Right atrium auricular region (tissue), 2 donors: ENCODE measurements around the gene GEMIN4. TPM values are rescaled to one million over a fixed set of nuclear protein-coding genes. Genes with fewer than 3 reads are reported as not detected.

Experiments used
- DNase-seq: peaks from one replicate; pipeline ENCODE4 v3.0.0-alpha.2; 2019; ENCODE audit warnings: low spot score
- H3K27ac ChIP-seq, 2 donors: fragments of 200-600 bp; sonication (generic); 1 replicate in 1 of 2; 2 replicates in 1 of 2; pipeline ENCODE4 v1.5.1; 2016 to 2019
- H3K27me3 ChIP-seq, 2 donors: fragments of 200-600 bp; sonication (generic); one replicate each; pipeline versions ENCODE4 v1.5.1 to v1.6.0; 2017 to 2019
- H3K36me3 ChIP-seq: fragments of 200-600 bp; sonication (generic); one replicate; pipeline ENCODE4 v1.5.1; 2016
- H3K4me1 ChIP-seq, 2 donors: fragments of 200-600 bp; sonication (generic); one replicate each; pipeline versions ENCODE4 v1.5.1 to v1.6.0; 2017 to 2019
- H3K4me3 ChIP-seq, 2 donors: fragments of 200-600 bp; sonication (generic); 1 replicate in 1 of 2; 2 replicates in 1 of 2; pipeline ENCODE4 v1.5.1; 2017 to 2019; ENCODE audit warnings: mild to moderate bottlenecking in 1 of 2, moderate library complexity in 1 of 2
- H3K9me3 ChIP-seq, 2 donors: fragments of 200-600 bp; sonication (generic); one replicate each; pipeline ENCODE4 v1.5.1; 2019
- CTCF ChIP-seq, 2 donors: fragments of 200-600 bp; sonication (generic); IDR thresholded peaks; one replicate each; pipeline ENCODE4 v1.5.1; 2019; ENCODE audit warnings: antibody characterized with exemption in 2 of 2
- total RNA-seq, 2 donors: library from RNA; depleted of rRNA; stranded (reverse); fragments of >200 nt; gene quantifications; one replicate each; pipeline ENCODE4 v1.1.0, GENCODE V29; 2016

Gene GEMIN4
- total RNA-seq, 2 donors from 2014 or later, result 8.2 to 19.7 TPM

GRCh38 chr17:784143-784542 lies 32.1 kb upstream of the GEMIN4 start:
- no peaks in the 10 kb centered on the region for H3K9me3 ChIP-seq
- H3K4me1 ChIP-seq, result peaks cover 0 to 29% of the 10 kb centered on the region in 2 donors
- no peak for DNase-seq
- H3K4me3 ChIP-seq, result no peak overlapping the region
- no peak overlapping the region for H3K27ac ChIP-seq
- H3K36me3 ChIP-seq, result peaks cover 18% of the 10 kb centered on the region
- no peak for TF ChIP-seq CTCF (IDR thresholded peaks at IDR 0.05)
- H3K27me3 ChIP-seq, result no peaks in the 10 kb centered on the region

DNA sequence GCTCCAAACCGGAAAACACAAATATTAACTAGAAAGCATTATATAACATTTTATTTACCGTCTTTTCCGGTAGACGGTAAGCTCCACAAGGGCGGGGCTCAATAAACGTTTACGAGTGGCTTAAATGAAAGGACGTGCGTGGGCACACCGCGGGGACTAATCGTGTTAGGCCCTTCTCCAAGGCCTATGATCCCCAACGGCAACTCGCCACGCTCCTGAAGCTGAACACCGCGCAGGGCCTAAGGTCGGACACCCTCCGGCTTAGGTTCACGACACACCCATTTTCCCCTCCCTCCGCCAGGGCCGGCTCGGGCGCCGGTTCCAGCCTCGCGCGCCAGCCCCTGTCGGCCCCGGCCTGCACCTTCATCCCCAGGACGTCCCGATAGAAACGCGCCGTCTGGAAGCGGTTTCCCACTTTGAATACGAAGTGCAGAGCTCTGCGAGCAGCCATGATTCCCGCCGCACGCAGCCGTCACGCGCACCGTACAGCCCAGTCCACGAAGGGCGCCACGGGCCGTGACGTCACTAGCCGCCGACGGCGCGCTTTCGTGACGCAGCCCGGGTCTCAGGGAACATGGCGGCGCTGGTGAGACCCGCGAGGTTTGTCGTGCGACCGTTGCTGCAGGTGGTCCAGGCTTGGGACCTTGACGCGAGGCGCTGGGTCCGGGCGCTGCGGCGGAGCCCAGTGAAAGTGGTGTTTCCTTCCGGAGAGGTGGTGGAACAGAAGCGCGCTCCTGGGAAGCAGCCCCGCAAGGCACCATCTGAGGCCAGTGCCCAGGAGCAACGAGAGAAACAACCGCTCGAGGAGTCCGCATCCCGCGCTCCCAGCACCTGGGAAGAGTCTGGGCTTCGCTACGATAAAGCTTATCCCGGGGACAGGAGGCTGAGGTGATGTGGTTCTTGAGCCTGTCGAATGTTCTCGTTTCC lies 30.0 kb upstream of the GEMIN4 start, which contains the start of the genes GLOD4 and MRM3:
GLOD4 (minus strand) TSS at position 476 of the 927 bp plus-strand sequence; CDS start at position 451, 25 bp downstream.
MRM3 (plus strand) TSS at position 549 of the 927 bp plus-strand sequence; CDS start at position 575, 26 bp downstream.
- H3K27me3 ChIP-seq, result no peaks in the 10 kb centered on the region
- peak within 1 kb of the TSS; percentile 81 to 87 for H3K27ac ChIP-seq
- peaks cover 22% of the 10 kb centered on the region for H3K36me3 ChIP-seq
- TF ChIP-seq CTCF (IDR thresholded peaks at IDR 0.05), result peak in 1 of 2 donors; percentile 27
- peak; percentile 95 for DNase-seq
- no peaks in the 10 kb centered on the region for H3K9me3 ChIP-seq
- H3K4me1 ChIP-seq, result peaks cover 0 to 29% of the 10 kb centered on the region in 2 donors
- H3K4me3 ChIP-seq, result peak within 1 kb of the TSS; percentile 83 to 88

GRCh38 chr17:778096-778495 lies 26.0 kb upstream of the GEMIN4 start:
- no peak for TF ChIP-seq CTCF (IDR thresholded peaks at IDR 0.05)
- Histone ChIP-seq H3K9me3 (no peaks in the 10 kb centered on the region), H3K4me3 (no peak overlapping the region), H3K27ac (no peak overlapping the region), H3K27me3 (no peaks in the 10 kb centered on the region), H3K4me1 (peaks cover 0 to 15% of the 10 kb centered on the region in 2 donors), H3K36me3 (peaks cover 53% of the 10 kb centered on the region)
- no peak for DNase-seq

- Histone ChIP-seq H3K36me3 (peaks cover 81% of the 10 kb centered on the region), H3K4me3 (no peak overlapping the region), H3K9me3 (no peaks in the 10 kb centered on the region), H3K27ac (no peak overlapping the region), H3K27me3 (no peaks in the 10 kb centered on the region), H3K4me1 (no peaks in the 10 kb centered on the region)
- TF ChIP-seq CTCF (IDR thresholded peaks at IDR 0.05), result no peak
- DNase-seq, result no peak
Observed at GRCh38 chr17:774313-774584, 22.2 kb upstream of the GEMIN4 start.

DNA sequence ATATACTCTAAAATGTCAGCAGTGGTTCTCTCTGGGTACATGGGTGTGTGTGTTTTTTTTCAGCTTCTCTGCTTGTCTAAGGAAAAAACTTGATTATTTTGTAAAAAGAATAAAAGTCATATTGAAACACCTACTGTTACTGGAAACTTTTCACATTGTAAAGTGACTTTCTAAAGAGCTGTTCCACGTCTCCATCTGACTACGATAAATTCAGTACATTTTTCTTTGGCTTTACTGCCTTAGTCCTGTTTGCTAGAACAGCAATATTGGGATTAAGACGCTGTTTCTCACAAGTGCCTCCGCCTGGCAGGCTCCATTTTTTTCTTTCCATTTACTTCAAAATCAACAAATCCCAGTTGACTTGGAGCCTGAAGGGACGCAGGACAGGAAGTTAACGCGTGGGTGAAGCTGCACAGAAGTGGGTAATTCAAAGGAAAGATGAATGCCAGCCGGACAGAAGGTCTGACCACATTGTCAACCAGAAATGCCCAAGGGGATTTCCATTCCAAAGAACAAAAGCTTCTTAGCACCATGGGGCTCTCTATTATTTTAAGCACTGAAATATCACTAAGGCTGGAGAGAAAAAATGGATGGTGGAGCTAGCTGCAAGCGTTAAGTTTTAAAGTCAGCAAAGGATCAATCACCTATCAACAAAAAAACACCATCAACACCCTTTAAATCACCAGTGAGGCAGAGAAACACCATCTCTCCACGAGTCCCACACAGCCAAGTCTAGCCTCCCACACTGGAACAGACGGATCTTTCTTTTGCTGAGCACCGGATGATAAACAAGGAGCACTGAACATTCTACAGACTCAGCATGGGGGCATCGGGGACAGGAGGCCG lies 21.6 kb upstream of the GEMIN4 start:
- H3K27ac ChIP-seq, result no peak overlapping the region

More for the DNA sequence above, 21.6 kb upstream of the GEMIN4 start:
- Histone ChIP-seq H3K4me1 (no peaks in the 10 kb centered on the region), H3K9me3 (no peaks in the 10 kb centered on the region), H3K4me3 (no peak overlapping the region), H3K27me3 (no peaks in the 10 kb centered on the region), H3K36me3 (peaks cover 83% of the 10 kb centered on the region)
- DNase-seq, result no peak
- no peak for TF ChIP-seq CTCF (IDR thresholded peaks at IDR 0.05)
